GM19397 (cell line): ENCODE results near the gene LRRC32.
A peak's percentile ranks its signal among the peaks of the same experiment; 100 is the strongest.
"Not testable (repeated sequence)": the region's sequence is repeated elsewhere in the genome, so short reads cannot be mapped to it uniquely, and the experiment has no call there.

Experiments
- ATAC-seq: cut with Tn5 transposase; IDR thresholded peaks from one replicate; pipeline ENCODE4 v1.9.1; 2021; ENCODE audit warnings: mild to moderate bottlenecking, moderate library complexity; ENCODE audit not compliant: unreplicated experiment

Gene LRRC32

GRCh38 chr11:76653012-76653673 lies 17.4 kb downstream of the LRRC32 start:
- no peak for ATAC-seq

- no peak for ATAC-seq
Observed at GRCh38 chr11:76649851-76650372, 20.6 kb downstream of the LRRC32 start.

GRCh38 chr11:76649011-76649410 lies 21.5 kb downstream of the LRRC32 start:
- no peak for ATAC-seq

- no peak for ATAC-seq
Observed at GRCh38 chr11:76648061-76648460, 22.5 kb downstream of the LRRC32 start.

GRCh38 chr11:76646882-76647534 lies 23.5 kb downstream of the LRRC32 start:
- ATAC-seq: no peak

- no peak for ATAC-seq
Observed at GRCh38 chr11:76644591-76644990, 26.0 kb downstream of the LRRC32 start.

GRCh38 chr11:76643711-76644110 lies 26.8 kb downstream of the LRRC32 start:
- ATAC-seq: not testable (repeated sequence)

- ATAC-seq: no peak
Observed at GRCh38 chr11:76642341-76642740, 28.2 kb downstream of the LRRC32 start.

GRCh38 chr11:76641905-76642304 lies 28.6 kb downstream of the LRRC32 start:
- no peak for ATAC-seq

GRCh38 chr11:76640501-76640900 lies 30.0 kb downstream of the LRRC32 start:
- no peak for ATAC-seq

- ATAC-seq: no peak
Observed at GRCh38 chr11:76639621-76640020, 30.9 kb downstream of the LRRC32 start.

GRCh38 chr11:76638270-76639197 lies 32.0 kb downstream of the LRRC32 start:
- no peak for ATAC-seq

- peak; percentile 92 for ATAC-seq
Observed at GRCh38 chr11:76637491-76638269, 32.9 kb downstream of the LRRC32 start.

GRCh38 chr11:76636826-76637460 lies 33.6 kb downstream of the LRRC32 start:
- ATAC-seq: no peak

- ATAC-seq: no peak
Observed at GRCh38 chr11:76635991-76636738, 34.4 kb downstream of the LRRC32 start.

GRCh38 chr11:76634886-76635285 lies 35.7 kb downstream of the LRRC32 start:
- no peak for ATAC-seq

GRCh38 chr11:76632492-76632891 lies 38.1 kb downstream of the LRRC32 start:
- ATAC-seq: no peak

GRCh38 chr11:76631566-76632308 lies 38.8 kb downstream of the LRRC32 start:
- ATAC-seq: no peak
